ENCODE results near the gene SNX4. TPM values are rescaled to one million over a fixed set of nuclear protein-coding genes. Genes with fewer than 3 reads are reported as not detected.

SNX4 gene
- total and polyA plus RNA-seq, 2 of the 4 experiments (the other 2 are of a cell fraction): 10.7 to 25.6 TPM

DNA sequence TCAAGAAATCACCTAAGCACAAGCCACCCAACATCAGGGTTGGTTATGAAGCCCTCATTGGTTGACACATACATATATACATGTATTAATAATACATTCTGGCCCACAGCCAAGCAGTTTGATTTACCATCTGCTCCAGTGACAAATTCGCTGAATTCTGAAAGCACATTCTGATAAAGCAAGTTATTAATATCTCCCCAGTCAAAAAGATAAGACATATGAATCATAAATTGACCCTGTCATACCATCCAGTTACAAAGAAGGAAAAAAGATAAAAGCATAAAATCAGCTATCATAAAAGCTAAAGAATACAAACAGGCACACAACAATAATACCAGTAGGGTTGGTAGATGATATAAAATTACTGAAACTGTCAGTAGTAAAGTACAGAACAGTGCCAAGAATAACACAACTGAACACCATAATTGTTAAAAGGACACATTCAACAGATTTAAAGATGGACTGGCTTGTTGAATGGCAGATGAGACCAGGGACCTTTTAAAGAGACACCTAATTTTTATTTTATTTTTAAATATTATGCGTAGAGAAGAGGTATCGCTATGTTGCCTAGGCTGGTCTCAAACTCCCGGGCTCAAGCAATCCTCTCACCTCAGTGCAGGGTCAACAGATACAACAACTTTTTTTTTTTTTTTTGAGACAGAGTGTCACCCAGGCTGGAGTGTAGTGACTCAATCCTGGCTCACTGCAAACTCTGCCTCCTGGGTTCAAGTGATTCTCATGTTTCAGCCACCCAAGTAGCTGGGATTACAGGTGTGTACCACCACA, 7.7 kb downstream of the SNX4 start:
- H3K9me3 ChIP-seq (ENCODE audit: control insufficient read depth, insufficient read depth, low read length): peaks cover 2% of the 10 kb centered on the region; the same call in 1 of the 2 replicates
- no peak overlapping the region for H2AFZ ChIP-seq (replicated peaks; ENCODE audit: low read length, poor library complexity)
- H3K27me3 ChIP-seq (ENCODE audit: control insufficient read depth, insufficient read depth, low read length): no peaks in the 10 kb centered on the region
- in situ Hi-C loops (cut with MboI; ENCODE audit: low sequenced_read_pairs): no loop called here
- POLR2A ChIA-PET (ENCODE audit: unreplicated experiment): interaction anchor here (0.5 to 1.0 kb wide), 2 partner anchors 8 to 548 kb away, joined by 3 read pairs; partner anchors contain the start of gene SNX4
- ATAC-seq (ENCODE audit: low read depth) (peak; percentile 40; the same call in 1 of the 2 replicates), DNase-seq (peak; percentile 57)
- 85% methylated on average over 2 of the region's 4 CpGs; no CpG with 5 or more reads in 1 of the 2 experiments for WGBS, 2 experiments (ENCODE audit: extremely low coverage in 2 of 2, insufficient read length in 1 of 2)
- H3K14ac ChIP-seq (replicated peaks; ENCODE audit: low read depth, low read length): no peak overlapping the region
- H4K20me1 ChIP-seq (ENCODE audit: insufficient read depth, low read length): peaks cover 32% of the 10 kb centered on the region; the same call in 1 of the 2 replicates
- H3K56ac ChIP-seq (ENCODE audit: extremely low read depth, insufficient read depth, low read length): no peak overlapping the region
- BruUV-seq (replicated peaks): no TSS peak
- no peak overlapping the region for H2AK5ac ChIP-seq (ENCODE audit: low read depth, low read length)
- H3K23ac ChIP-seq (ENCODE audit: low read depth, low read length): no peak overlapping the region
- dilution Hi-C loops (cut with HindIII; ENCODE audit: low sequenced_read_pairs, unreplicated experiment): no loop called here
- 0 out of 2 replicates have a peak, but pooled peaks cover 2% of the 10 kb centered on the region for H3K4me1 ChIP-seq (ENCODE audit: control insufficient read depth, insufficient read depth, low read length)
- no peak overlapping the region for H4K5ac ChIP-seq (ENCODE audit: low read depth, low read length)
- no peak overlapping the region for H2BK120ac ChIP-seq (ENCODE audit: low read depth, low read length)
- H2BK15ac ChIP-seq (ENCODE audit: low read depth, low read length): no peak overlapping the region
- peaks cover 27 to 60% of the 10 kb centered on the region in 2 experiments for H3K79me1 ChIP-seq (ENCODE audit: low read depth in 1 of 2, low read length in 2 of 2)
- H3K9ac ChIP-seq (ENCODE audit: low read depth, low read length): no peak overlapping the region
- no peaks in the 10 kb centered on the region for H3K9me1 ChIP-seq (ENCODE audit: insufficient read depth, low read length)
- H3K4me2 ChIP-seq (ENCODE audit: low read depth, low read length): peak overlapping the region; percentile 44; the same call in 1 of the 2 replicates
- no peak overlapping the region for H3K4ac ChIP-seq (ENCODE audit: low read depth, low read length)
- H3K27ac ChIP-seq (ENCODE audit: insufficient read depth, low read length): no peak overlapping the region
- H2AK9ac ChIP-seq (replicated peaks; ENCODE audit: low read depth, low read length, poor library complexity): no peak overlapping the region
- H4K8ac ChIP-seq (ENCODE audit: low read depth in 2 of 2, low read length in 2 of 2): no peak overlapping the region
- no peak for TF ChIP-seq MAFK (IDR thresholded peaks at IDR 0.05; ENCODE audit: low read depth, low read length)
- TF ChIP-seq FOS (IDR thresholded peaks at IDR 0.05; ENCODE audit: low read depth, low read length): no peak
- TF ChIP-seq, protein P1, sequence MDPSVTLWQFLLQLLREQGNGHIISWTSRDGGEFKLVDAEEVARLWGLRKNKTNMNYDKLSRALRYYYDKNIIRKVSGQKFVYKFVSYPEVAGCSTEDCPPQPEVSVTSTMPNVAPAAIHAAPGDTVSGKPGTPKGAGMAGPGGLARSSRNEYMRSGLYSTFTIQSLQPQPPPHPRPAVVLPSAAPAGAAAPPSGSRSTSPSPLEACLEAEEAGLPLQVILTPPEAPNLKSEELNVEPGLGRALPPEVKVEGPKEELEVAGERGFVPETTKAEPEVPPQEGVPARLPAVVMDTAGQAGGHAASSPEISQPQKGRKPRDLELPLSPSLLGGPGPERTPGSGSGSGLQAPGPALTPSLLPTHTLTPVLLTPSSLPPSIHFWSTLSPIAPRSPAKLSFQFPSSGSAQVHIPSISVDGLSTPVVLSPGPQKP (IDR thresholded peaks at IDR 0.05; ENCODE audit: borderline replicate concordance, low read depth, low read length): no peak
- TF ChIP-seq, protein P2, sequence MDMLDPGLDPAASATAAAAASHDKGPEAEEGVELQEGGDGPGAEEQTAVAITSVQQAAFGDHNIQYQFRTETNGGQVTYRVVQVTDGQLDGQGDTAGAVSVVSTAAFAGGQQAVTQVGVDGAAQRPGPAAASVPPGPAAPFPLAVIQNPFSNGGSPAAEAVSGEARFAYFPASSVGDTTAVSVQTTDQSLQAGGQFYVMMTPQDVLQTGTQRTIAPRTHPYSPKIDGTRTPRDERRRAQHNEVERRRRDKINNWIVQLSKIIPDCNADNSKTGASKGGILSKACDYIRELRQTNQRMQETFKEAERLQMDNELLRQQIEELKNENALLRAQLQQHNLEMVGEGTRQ (IDR thresholded peaks at IDR 0.05; ENCODE audit: low read depth, low read length): no peak
- TF ChIP-seq MXI1 (IDR thresholded peaks at IDR 0.05; ENCODE audit: borderline replicate concordance, low read depth, low read length): no peak
- no peak for TF ChIP-seq CEBPB (IDR thresholded peaks at IDR 0.05; ENCODE audit: low read depth, low read length)
- TF ChIP-seq BHLHE40 (IDR thresholded peaks at IDR 0.05; ENCODE audit: low read depth, low read length): no peak
- TF ChIP-seq NFE2L2 (IDR thresholded peaks at IDR 0.05; ENCODE audit: low read depth, low read length): no peak
- TF ChIP-seq RCOR1 (IDR thresholded peaks at IDR 0.05; ENCODE audit: insufficient replicate concordance, low read length): no peak
- TF ChIP-seq CHD1 (IDR thresholded peaks at IDR 0.05; ENCODE audit: low read depth, low read length): no peak
- no peak for TF ChIP-seq RFX5 (IDR thresholded peaks at IDR 0.05; ENCODE audit: low read depth, low read length)
- no peak for TF ChIP-seq MAZ (IDR thresholded peaks at IDR 0.05; ENCODE audit: borderline replicate concordance, low read depth, low read length)
- TF ChIP-seq, protein P3, sequence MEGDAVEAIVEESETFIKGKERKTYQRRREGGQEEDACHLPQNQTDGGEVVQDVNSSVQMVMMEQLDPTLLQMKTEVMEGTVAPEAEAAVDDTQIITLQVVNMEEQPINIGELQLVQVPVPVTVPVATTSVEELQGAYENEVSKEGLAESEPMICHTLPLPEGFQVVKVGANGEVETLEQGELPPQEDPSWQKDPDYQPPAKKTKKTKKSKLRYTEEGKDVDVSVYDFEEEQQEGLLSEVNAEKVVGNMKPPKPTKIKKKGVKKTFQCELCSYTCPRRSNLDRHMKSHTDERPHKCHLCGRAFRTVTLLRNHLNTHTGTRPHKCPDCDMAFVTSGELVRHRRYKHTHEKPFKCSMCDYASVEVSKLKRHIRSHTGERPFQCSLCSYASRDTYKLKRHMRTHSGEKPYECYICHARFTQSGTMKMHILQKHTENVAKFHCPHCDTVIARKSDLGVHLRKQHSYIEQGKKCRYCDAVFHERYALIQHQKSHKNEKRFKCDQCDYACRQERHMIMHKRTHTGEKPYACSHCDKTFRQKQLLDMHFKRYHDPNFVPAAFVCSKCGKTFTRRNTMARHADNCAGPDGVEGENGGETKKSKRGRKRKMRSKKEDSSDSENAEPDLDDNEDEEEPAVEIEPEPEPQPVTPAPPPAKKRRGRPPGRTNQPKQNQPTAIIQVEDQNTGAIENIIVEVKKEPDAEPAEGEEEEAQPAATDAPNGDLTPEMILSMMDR (conservative IDR thresholded peaks at IDR 0.05; ENCODE audit: low read depth, low read length): no peak
- no peak for TF ChIP-seq RAD21 (IDR thresholded peaks at IDR 0.05; ENCODE audit: low read length)
- TF ChIP-seq POLR2A (IDR thresholded peaks at IDR 0.05; ENCODE audit: low read depth, low read length): no peak
- no peak overlapping the region for H2BK20ac ChIP-seq (ENCODE audit: low read depth, low read length)
- H3K36me3 ChIP-seq (ENCODE audit: control insufficient read depth, insufficient read depth, low read length): peaks cover 28% of the 10 kb centered on the region
- intact Hi-C loops (cut with micrococcal nuclease): no loop called here
- H3K4me3 ChIP-seq (ENCODE audit: insufficient read depth, low read depth, low read length): no peak overlapping the region
- no peak overlapping the region for H2BK5ac ChIP-seq (ENCODE audit: low read depth, low read length, poor library complexity, severe bottlenecking)
- CTCF ChIA-PET: interaction anchor here (0.6 kb wide), 1 partner anchor 123 kb away, joined by 3 read pairs; no protein-coding TSS in a partner anchor
- no peak overlapping the region for H4K91ac ChIP-seq (ENCODE audit: insufficient read depth, low read depth, low read length)
- H3K18ac ChIP-seq (ENCODE audit: low read depth, low read length): no peak overlapping the region
